HepG2 (cell line): ENCODE data around the gene DVL3. TPM values are rescaled to one million over a fixed set of nuclear protein-coding genes. Genes with fewer than 3 reads are reported as not detected.

ENCODE experiments used
- ATAC-seq: fragments of 200-7000 bp; cut with Tn5 transposase; 3 replicates; pipeline ENCODE4 v1.9.1; 2020; ENCODE audit warnings: mild to moderate bottlenecking, moderate library complexity
- BruUV-seq: library from RNA; stranded (reverse); fragments of 400-500 nt; replicated peaks from 2 replicates; lab custom pipeline; 2021; lab: Mats Ljungman, UMichigan
- CTCF ChIA-PET: fragments of 300-600 bp; formaldehyde crosslinking; extraction: SDS; loops from one replicate; lab custom pipeline; 2021; ENCODE audit warnings: low total read pairs, inconsistent platforms, low intra/inter-chr PET ratio; lab: Yijun Ruan, JAX
- POLR2A ChIA-PET: fragments of 350-600 bp; sonication (Branson Sonifier 250); formaldehyde crosslinking; loops from one replicate; lab custom pipeline; 2020; ENCODE audit warnings: antibody characterized with exemption, inconsistent platforms; lab: Yijun Ruan, JAX
- DNase-seq: peaks from one replicate; pipeline ENCODE4 v3.0.0-alpha.2; 2015; ENCODE audit warnings: low spot score
- FAIRE-seq: peaks from 3 replicates; lab custom pipeline; 2011; peaks lifted over from hg19 to GRCh38; lab: Jason Lieb, UNC
- H2AFZ ChIP-seq: one replicate; pipeline ENCODE4 v1.6.1; 2011; ENCODE audit warnings: low read length, inconsistent platforms
- H3K27ac ChIP-seq: fragments of 300-600 bp; 3 replicates; pipeline ENCODE4 v1.8.0; 2011; ENCODE audit warnings: mixed run types, mild to moderate bottlenecking, mixed read lengths, low read length, inconsistent platforms; ENCODE audit not compliant: insufficient read depth; ENCODE audit errors: extremely low read length
- H3K27me3 ChIP-seq, 2 experiments: fragments of 200-600 bp in 1 of 2; 2 replicates in 1 of 2; 3 replicates in 1 of 2; pipeline versions ENCODE4 v1.6.0 to v1.8.0; 2011; ENCODE audit warnings: low read length in 2 of 2, mild to moderate bottlenecking in 2 of 2, moderate library complexity in 2 of 2, inconsistent platforms in 1 of 2; ENCODE audit not compliant: insufficient read depth in 2 of 2, control insufficient read depth in 1 of 2
- H3K36me3 ChIP-seq, 2 experiments: fragments of 200-600 bp in 1 of 2; replicated peaks in 1 of 2; 2 replicates in 1 of 2; 3 replicates in 1 of 2; pipeline versions ENCODE4 v1.5.1 to v1.8.0; 2011; ENCODE audit warnings: low read length in 2 of 2, inconsistent platforms in 1 of 2; ENCODE audit not compliant: insufficient read depth in 2 of 2, control insufficient read depth in 1 of 2
- H3K4me1 ChIP-seq: 2 replicates; pipeline ENCODE4 v1.5.1; 2012; ENCODE audit warnings: low read length, inconsistent platforms; ENCODE audit not compliant: insufficient read depth
- H3K4me2 ChIP-seq: 2 replicates; pipeline ENCODE4 v1.6.0; 2011; ENCODE audit warnings: low read depth, low read length, inconsistent platforms
- H3K4me3 ChIP-seq, 3 experiments: fragments of 200-600 bp in 1 of 3; sonication (generic), shearing (Covaris generic) in 1 of 3; replicated peaks in 1 of 3; 2 replicates each; pipeline ENCODE4 v1.5.1; 2011 to 2016; ENCODE audit warnings: low read length in 3 of 3, inconsistent platforms in 2 of 3, low read depth in 2 of 3, mild to moderate bottlenecking in 2 of 3, control low read depth in 1 of 3, mixed read lengths in 1 of 3; ENCODE audit not compliant: insufficient read depth in 1 of 3
- H3K79me2 ChIP-seq: one replicate; pipeline ENCODE4 v1.6.1; 2011; ENCODE audit warnings: low read length, inconsistent platforms; ENCODE audit not compliant: insufficient read depth
- H3K9ac ChIP-seq: 2 replicates; pipeline ENCODE4 v1.6.0; 2011; ENCODE audit warnings: mild to moderate bottlenecking, low read depth, low read length, inconsistent platforms; ENCODE audit not compliant: insufficient read depth
- H3K9me3 ChIP-seq: 2 replicates; pipeline ENCODE4 v1.5.1; 2012; ENCODE audit warnings: mild to moderate bottlenecking, low read length
- H4K20me1 ChIP-seq: 2 replicates; pipeline ENCODE4 v1.6.0; 2011; ENCODE audit warnings: inconsistent platforms, mild to moderate bottlenecking, low read length, moderate library complexity; ENCODE audit not compliant: insufficient read depth
- FOXP4 ChIP-seq: sonication (generic); formaldehyde crosslinking; IDR thresholded peaks from 2 replicates; pipeline ENCODE4 v1.4.0; 2020; ENCODE audit warnings: missing genetic modification reagents
- GMEB2 ChIP-seq: IDR thresholded peaks from 2 replicates; pipeline ENCODE4 v1.6.1; 2016; ENCODE audit warnings: missing biosample characterization, missing genetic modification reagents, low read depth
- NCOA1 ChIP-seq: sonication (generic); formaldehyde crosslinking; IDR thresholded peaks from 2 replicates; pipeline ENCODE4 v1.9.0; 2021; ENCODE audit warnings: missing genetic modification reagents
- RCOR2 ChIP-seq: IDR thresholded peaks from 2 replicates; pipeline ENCODE4 v1.6.1; 2016; ENCODE audit warnings: missing biosample characterization, missing genetic modification reagents
- WGBS: methylation state at CpG from one replicate; pipeline ENCODE4 v1.1.6; 2017; ENCODE audit warnings: low lambda C conversion rate; 5-methylcytosine and 5-hydroxymethylcytosine counted together
- in situ Hi-C: cut with HindIII; loops from 2 replicates; pipeline ENCODE4 v1.10.0; 2017; ENCODE audit warnings: low pct_unique_long_range_greater_than_20kb; ENCODE audit not compliant: extremely low pct_ligation_motif_present
- intact Hi-C: fragments of 100-400 bp; cut with micrococcal nuclease; formaldehyde crosslinking; loops from one replicate; pipeline ENCODE4 v1.10.0; 2022; ENCODE audit not compliant: unreplicated experiment
- polyA plus RNA-seq, 8 experiments: library from polyadenylated mRNA; depleted of rRNA in 3 of 8; stranded (reverse) in 7 of 8; unstranded in 1 of 8; fragments of >200 nt; fragmentation: Illumina TruSeq in 4 of 8; extraction: Trizol in 4 of 8; gene quantifications; 2 replicates each; pipeline versions ENCODE4 v1.2.1 to v1.2.3, GENCODE V29; 2011 to 2016; ENCODE audit warnings: low read depth in 4 of 8, missing spikeins in 1 of 8, mixed read lengths in 1 of 8; ENCODE audit not compliant: insufficient read depth in 1 of 8
- total RNA-seq, 5 experiments: library from RNA; depleted of rRNA; stranded (reverse); fragments of >200 nt; fragmentation: Illumina TruSeq; extraction: Trizol; gene quantifications; 2 replicates each; pipeline ENCODE4 v1.2.3, GENCODE V29; 2016; ENCODE audit warnings: low read depth in 1 of 5

Gene DVL3
- total and polyA plus RNA-seq, 2 of the 13 experiments (the other 11 are each of a cell fraction or from before 2014, with no cell fraction given): 29.0 to 36.1 TPM

GRCh38 chr3:184164648-184165330 is 9.6 kb downstream of the DVL3 start:
- in situ Hi-C loops (no loop called here), intact Hi-C loops (no loop called here)
- no peaks in the 10 kb centered on the region for H3K27me3 ChIP-seq
- ChIA-PET POLR2A (interaction anchor here (1.0 to 1.6 kb wide), 2 partner anchors 9 to 21 kb away, joined by 3 read pairs; partner anchors contain the start of genes ABCF3 and DVL3), CTCF (no interaction called here)
- no peak overlapping the region for H3K9ac ChIP-seq
- FAIRE-seq (no peak), DNase-seq (no peak), ATAC-seq (no peak)
- no TSS peak for BruUV-seq
- peaks cover 26% of the 10 kb centered on the region for H3K79me2 ChIP-seq
- no peak overlapping the region for H2AFZ ChIP-seq
- H3K4me2 ChIP-seq: no peak overlapping the region
- no peak overlapping the region for H3K27ac ChIP-seq
- 98% methylated on average over 15 of the region's 16 CpGs for WGBS
- H3K36me3 ChIP-seq: peaks cover 43 to 75% of the 10 kb centered on the region in 2 experiments; a peak in 4 of 5 replicates
- H3K4me3 ChIP-seq: no peak overlapping the region
- H4K20me1 ChIP-seq: peaks cover 16% of the 10 kb centered on the region
- peaks cover 12% of the 10 kb centered on the region for H3K4me1 ChIP-seq
- no peak for TF ChIP-seq RCOR2 (CRISPR knock-in tag)
- TF ChIP-seq NCOA1 (CRISPR knock-in tag): no peak
- TF ChIP-seq FOXP4 (CRISPR knock-in tag): no peak
- no peak for TF ChIP-seq GMEB2 (CRISPR knock-in tag)
- no peaks in the 10 kb centered on the region for H3K9me3 ChIP-seq
